HepG2 (cell line): ENCODE data around the gene ZRANB2. TPM values are rescaled to one million over a fixed set of nuclear protein-coding genes. Genes with fewer than 3 reads are reported as not detected.

Source experiments
- ATAC-seq: fragments of 200-7000 bp; cut with Tn5 transposase; 3 replicates; pipeline ENCODE4 v1.9.1; 2020; ENCODE audit warnings: mild to moderate bottlenecking, moderate library complexity
- BruUV-seq: library from RNA; stranded (reverse); fragments of 400-500 nt; replicated peaks from 2 replicates; lab custom pipeline; 2021; lab: Mats Ljungman, UMichigan
- CTCF ChIA-PET: fragments of 300-600 bp; formaldehyde crosslinking; extraction: SDS; loops from one replicate; lab custom pipeline; 2021; ENCODE audit warnings: low total read pairs, inconsistent platforms, low intra/inter-chr PET ratio; lab: Yijun Ruan, JAX
- POLR2A ChIA-PET: fragments of 350-600 bp; sonication (Branson Sonifier 250); formaldehyde crosslinking; loops from one replicate; lab custom pipeline; 2020; ENCODE audit warnings: antibody characterized with exemption, inconsistent platforms; lab: Yijun Ruan, JAX
- DNase-seq: peaks from one replicate; pipeline ENCODE4 v3.0.0-alpha.2; 2015; ENCODE audit warnings: low spot score
- FAIRE-seq: peaks from 3 replicates; lab custom pipeline; 2011; peaks lifted over from hg19 to GRCh38; lab: Jason Lieb, UNC
- H2AFZ ChIP-seq: one replicate; pipeline ENCODE4 v1.6.1; 2011; ENCODE audit warnings: low read length, inconsistent platforms
- H3K27ac ChIP-seq: fragments of 300-600 bp; 3 replicates; pipeline ENCODE4 v1.8.0; 2011; ENCODE audit warnings: mixed run types, mild to moderate bottlenecking, mixed read lengths, low read length, inconsistent platforms; ENCODE audit not compliant: insufficient read depth; ENCODE audit errors: extremely low read length
- H3K27me3 ChIP-seq, 2 experiments: fragments of 200-600 bp in 1 of 2; 2 replicates in 1 of 2; 3 replicates in 1 of 2; pipeline versions ENCODE4 v1.6.0 to v1.8.0; 2011; ENCODE audit warnings: low read length in 2 of 2, mild to moderate bottlenecking in 2 of 2, moderate library complexity in 2 of 2, inconsistent platforms in 1 of 2; ENCODE audit not compliant: insufficient read depth in 2 of 2, control insufficient read depth in 1 of 2
- H3K36me3 ChIP-seq, 2 experiments: fragments of 200-600 bp in 1 of 2; replicated peaks in 1 of 2; 2 replicates in 1 of 2; 3 replicates in 1 of 2; pipeline versions ENCODE4 v1.5.1 to v1.8.0; 2011; ENCODE audit warnings: low read length in 2 of 2, inconsistent platforms in 1 of 2; ENCODE audit not compliant: insufficient read depth in 2 of 2, control insufficient read depth in 1 of 2
- H3K4me1 ChIP-seq: 2 replicates; pipeline ENCODE4 v1.5.1; 2012; ENCODE audit warnings: low read length, inconsistent platforms; ENCODE audit not compliant: insufficient read depth
- H3K4me2 ChIP-seq: 2 replicates; pipeline ENCODE4 v1.6.0; 2011; ENCODE audit warnings: low read depth, low read length, inconsistent platforms
- H3K4me3 ChIP-seq, 3 experiments: fragments of 200-600 bp in 1 of 3; sonication (generic), shearing (Covaris generic) in 1 of 3; replicated peaks in 1 of 3; 2 replicates each; pipeline ENCODE4 v1.5.1; 2011 to 2016; ENCODE audit warnings: low read length in 3 of 3, inconsistent platforms in 2 of 3, low read depth in 2 of 3, mild to moderate bottlenecking in 2 of 3, control low read depth in 1 of 3, mixed read lengths in 1 of 3; ENCODE audit not compliant: insufficient read depth in 1 of 3
- H3K79me2 ChIP-seq: one replicate; pipeline ENCODE4 v1.6.1; 2011; ENCODE audit warnings: low read length, inconsistent platforms; ENCODE audit not compliant: insufficient read depth
- H3K9ac ChIP-seq: 2 replicates; pipeline ENCODE4 v1.6.0; 2011; ENCODE audit warnings: mild to moderate bottlenecking, low read depth, low read length, inconsistent platforms; ENCODE audit not compliant: insufficient read depth
- H3K9me3 ChIP-seq: 2 replicates; pipeline ENCODE4 v1.5.1; 2012; ENCODE audit warnings: mild to moderate bottlenecking, low read length
- H4K20me1 ChIP-seq: 2 replicates; pipeline ENCODE4 v1.6.0; 2011; ENCODE audit warnings: inconsistent platforms, mild to moderate bottlenecking, low read length, moderate library complexity; ENCODE audit not compliant: insufficient read depth
- ASH2L ChIP-seq: fragments of 300-600, 200-600 bp; sonication (generic); IDR thresholded peaks from 2 replicates; pipeline ENCODE4 v1.7.0; 2017; ENCODE audit warnings: low read depth, mild to moderate bottlenecking, moderate library complexity, mixed read lengths, low read length; ENCODE audit not compliant: insufficient read length
- CC2D1A ChIP-seq: sonication (generic); formaldehyde crosslinking; IDR thresholded peaks from 2 replicates; pipeline ENCODE4 v1.8.1; 2023; ENCODE audit warnings: mild to moderate bottlenecking, missing genetic modification reagents
- ESRRA ChIP-seq: sonication (generic); formaldehyde crosslinking; IDR thresholded peaks from 2 replicates; pipeline ENCODE4 v1.5.1; 2020; ENCODE audit warnings: mild to moderate bottlenecking, low read depth, missing genetic modification reagents
- KLF11 ChIP-seq: IDR thresholded peaks from 2 replicates; pipeline ENCODE4 v1.6.1; 2016; ENCODE audit warnings: missing compliant biosample characterization
- LBX2 ChIP-seq: sonication (generic); formaldehyde crosslinking; IDR thresholded peaks from 2 replicates; pipeline ENCODE4 v1.5.0; 2020; ENCODE audit warnings: missing genetic modification reagents, mild to moderate bottlenecking, borderline replicate concordance
- MBNL3 ChIP-seq: fragments of 250-450 bp; sonication (Bioruptor Pico); conservative IDR thresholded peaks from 2 replicates; pipeline ENCODE4 v1.8.0; 2022; ENCODE audit warnings: mild to moderate bottlenecking, inconsistent platforms
- NCOA1 ChIP-seq: sonication (generic); formaldehyde crosslinking; IDR thresholded peaks from 2 replicates; pipeline ENCODE4 v1.9.0; 2021; ENCODE audit warnings: missing genetic modification reagents
- POLR2A ChIP-seq, 2 experiments: IDR thresholded peaks; 2 replicates each; pipeline ENCODE4 v1.6.1; 2011; ENCODE audit warnings: low read depth in 2 of 2, low read length in 2 of 2, mild to moderate bottlenecking in 1 of 2, moderate library complexity in 1 of 2; ENCODE audit not compliant: insufficient read depth in 1 of 2
- SNAPC2 ChIP-seq: sonication (generic); formaldehyde crosslinking; IDR thresholded peaks from 2 replicates; pipeline ENCODE4 v1.8.1; 2022; ENCODE audit warnings: mild to moderate bottlenecking, missing genetic modification reagents
- TSC22D2 ChIP-seq: sonication (generic); formaldehyde crosslinking; IDR thresholded peaks from 2 replicates; pipeline ENCODE4 v1.5.1; 2020; ENCODE audit warnings: missing genetic modification reagents, mild to moderate bottlenecking, borderline replicate concordance
- ZBTB10 ChIP-seq: sonication (generic); formaldehyde crosslinking; IDR thresholded peaks from 2 replicates; pipeline ENCODE4 v1.4.0; 2020; ENCODE audit warnings: missing genetic modification reagents, borderline replicate concordance
- ZGPAT ChIP-seq: IDR thresholded peaks from 2 replicates; pipeline ENCODE4 v1.6.1; 2016; ENCODE audit warnings: mild to moderate bottlenecking
- ZMAT3 ChIP-seq: sonication (generic); formaldehyde crosslinking; conservative IDR thresholded peaks from 2 replicates; pipeline ENCODE4 v1.7.0; 2021; ENCODE audit warnings: missing genetic modification reagents
- ZNF367 ChIP-seq: sonication (generic); formaldehyde crosslinking; IDR thresholded peaks from 2 replicates; pipeline ENCODE4 v1.4.0; 2020; ENCODE audit warnings: missing genetic modification reagents, borderline replicate concordance
- ZNF558 ChIP-seq: sonication (generic); formaldehyde crosslinking; IDR thresholded peaks from 2 replicates; pipeline ENCODE4 v1.9.0; 2022; ENCODE audit warnings: mild to moderate bottlenecking, missing genetic modification reagents, borderline replicate concordance
- ZNF598 ChIP-seq: sonication (generic); formaldehyde crosslinking; IDR thresholded peaks from 2 replicates; pipeline ENCODE4 v1.5.1; 2020; ENCODE audit warnings: mild to moderate bottlenecking, missing genetic modification reagents, borderline replicate concordance
- ZNF670 ChIP-seq: sonication (generic); formaldehyde crosslinking; IDR thresholded peaks from 2 replicates; pipeline ENCODE4 v1.8.0; 2022; ENCODE audit warnings: mild to moderate bottlenecking, missing genetic modification reagents, borderline replicate concordance
- ZNF724P ChIP-seq: sonication (generic); formaldehyde crosslinking; IDR thresholded peaks from 2 replicates; pipeline ENCODE4 v1.8.0; 2022; ENCODE audit warnings: missing genetic modification reagents, borderline replicate concordance
- ZNF75D ChIP-seq: sonication (generic); formaldehyde crosslinking; IDR thresholded peaks from 2 replicates; pipeline ENCODE4 v1.8.1; 2023; ENCODE audit warnings: missing genetic modification reagents, mild to moderate bottlenecking, borderline replicate concordance
- ZSCAN9 ChIP-seq: IDR thresholded peaks from 2 replicates; pipeline ENCODE4 v1.6.1; 2016; ENCODE audit warnings: borderline replicate concordance
- WGBS: methylation state at CpG from one replicate; pipeline ENCODE4 v1.1.6; 2017; ENCODE audit warnings: low lambda C conversion rate; 5-methylcytosine and 5-hydroxymethylcytosine counted together
- in situ Hi-C: cut with HindIII; loops from 2 replicates; pipeline ENCODE4 v1.10.0; 2017; ENCODE audit warnings: low pct_unique_long_range_greater_than_20kb; ENCODE audit not compliant: extremely low pct_ligation_motif_present
- intact Hi-C: fragments of 100-400 bp; cut with micrococcal nuclease; formaldehyde crosslinking; loops from one replicate; pipeline ENCODE4 v1.10.0; 2022; ENCODE audit not compliant: unreplicated experiment
- polyA plus RNA-seq, 8 experiments: library from polyadenylated mRNA; depleted of rRNA in 3 of 8; stranded (reverse) in 7 of 8; unstranded in 1 of 8; fragments of >200 nt; fragmentation: Illumina TruSeq in 4 of 8; extraction: Trizol in 4 of 8; gene quantifications; 2 replicates each; pipeline versions ENCODE4 v1.2.1 to v1.2.3, GENCODE V29; 2011 to 2016; ENCODE audit warnings: low read depth in 4 of 8, missing spikeins in 1 of 8, mixed read lengths in 1 of 8; ENCODE audit not compliant: insufficient read depth in 1 of 8
- total RNA-seq, 5 experiments: library from RNA; depleted of rRNA; stranded (reverse); fragments of >200 nt; fragmentation: Illumina TruSeq; extraction: Trizol; gene quantifications; 2 replicates each; pipeline ENCODE4 v1.2.3, GENCODE V29; 2016; ENCODE audit warnings: low read depth in 1 of 5

ZRANB2 gene
- total and polyA plus RNA-seq, 2 of the 13 experiments (the other 11 are each of a cell fraction or from before 2014, with no cell fraction given): 43.0 to 45.4 TPM

- TF ChIP-seq MBNL3 (CRISPR knock-in tag): no peak
- no peak for TF ChIP-seq ZNF670
- TF ChIP-seq, all 625 proteins: peak for 0
Observed at GRCh38 chr1:71038942-71039341, 41.9 kb downstream of the ZRANB2 start (continued).

GRCh38 chr1:71037829-71038620, 42.8 kb downstream of the ZRANB2 start:
- Histone ChIP-seq H3K27me3 (no peaks in the 10 kb centered on the region), H2AFZ (no peak overlapping the region), H4K20me1 (no peaks in the 10 kb centered on the region), H3K79me2 (no peaks in the 10 kb centered on the region), H3K4me2 (no peak overlapping the region), H3K9me3 (no peaks in the 10 kb centered on the region), H3K4me1 (no peaks in the 10 kb centered on the region), H3K36me3 (no peaks in the 10 kb centered on the region), H3K9ac (no peak overlapping the region), H3K27ac (no peak overlapping the region), H3K4me3 (no peak overlapping the region)
- DNase-seq (no peak), FAIRE-seq (no peak), ATAC-seq (no peak)
- POLR2A ChIA-PET: no interaction called here
- BruUV-seq: no TSS peak
- 0% methylated on average over 2 of the region's 2 CpGs for WGBS
- CTCF ChIA-PET: no interaction called here
- intact Hi-C loops (no loop called here), in situ Hi-C loops (no loop called here)
- no peak for TF ChIP-seq TSC22D2 (CRISPR knock-in tag)
- TF ChIP-seq ZNF558 (CRISPR knock-in tag): no peak
- no peak for TF ChIP-seq ZSCAN9 (CRISPR knock-in tag)
- TF ChIP-seq CC2D1A: no peak
- no peak for TF ChIP-seq ZNF724P
- TF ChIP-seq SNAPC2 (CRISPR knock-in tag): no peak
- TF ChIP-seq LBX2 (CRISPR knock-in tag): no peak
- no peak for TF ChIP-seq ZNF367
- TF ChIP-seq ZMAT3 (CRISPR knock-in tag): no peak
- TF ChIP-seq ZNF75D (CRISPR knock-in tag): no peak
- no peak for TF ChIP-seq POLR2A (IDR thresholded peaks at IDR 0.05; ENCODE audit: insufficient read depth in 1 of 2, low read depth in 2 of 2, low read length in 2 of 2)
- no peak for TF ChIP-seq ASH2L
- TF ChIP-seq KLF11 (CRISPR knock-in tag): no peak
- TF ChIP-seq NCOA1 (CRISPR knock-in tag): no peak
- no peak for TF ChIP-seq ZBTB10 (CRISPR knock-in tag)
- TF ChIP-seq ESRRA (CRISPR knock-in tag): no peak
- no peak for TF ChIP-seq ZGPAT
- no peak for TF ChIP-seq ZNF598 (CRISPR knock-in tag)
